SK-N-SH treated with all-trans-retinoic acid at 6 μM for 48 hours (cell line): ENCODE measurements around the gene FKBP4.

ENCODE experiments used
- ATAC-seq: fragments of 200-7000 bp; cut with Tn5 transposase; 3 replicates; pipeline ENCODE4 v1.9.1; 2020; ENCODE audit warnings: mild to moderate bottlenecking, moderate library complexity
- ARNTL ChIP-seq: fragments of 450-650 bp; formaldehyde crosslinking; IDR thresholded peaks from 2 replicates; pipeline ENCODE4 v1.5.0; 2020; ENCODE audit warnings: low read depth, mild to moderate bottlenecking, moderate library complexity, borderline replicate concordance
- CSDC2 ChIP-seq: fragments of 250-450 bp; sonication (Bioruptor Pico); IDR thresholded peaks from 2 replicates; pipeline ENCODE4 v1.5.0; 2020; ENCODE audit warnings: mild to moderate bottlenecking, moderate library complexity
- ESRRG ChIP-seq: fragments of 250-450 bp; sonication (Bioruptor Pico); IDR thresholded peaks from 2 replicates; pipeline ENCODE4 v1.6.1; 2021; ENCODE audit warnings: mild to moderate bottlenecking
- GLIS3 ChIP-seq: fragments of 250-450 bp; sonication (Bioruptor Pico); IDR thresholded peaks from 2 replicates; pipeline ENCODE4 v1.5.0; 2020; ENCODE audit warnings: mild to moderate bottlenecking, moderate library complexity
- ISL1 ChIP-seq: fragments of 250-450 bp; sonication (Bioruptor Pico); IDR thresholded peaks from 2 replicates; pipeline ENCODE4 v2.1.2; 2022; ENCODE audit warnings: mild to moderate bottlenecking, moderate library complexity
- OSR1 ChIP-seq: fragments of 250-450 bp; sonication (Bioruptor Pico); IDR thresholded peaks from 2 replicates; pipeline ENCODE4 v1.8.0; 2022; ENCODE audit warnings: moderate library complexity, mild to moderate bottlenecking, inconsistent platforms
- POU6F1 ChIP-seq: fragments of 250-450 bp; sonication (Bioruptor Pico); IDR thresholded peaks from 2 replicates; pipeline ENCODE4 v1.8.0; 2021; ENCODE audit warnings: low read depth, mild to moderate bottlenecking, moderate library complexity, borderline replicate concordance
- PPARA ChIP-seq: fragments of 250-450 bp; sonication (Bioruptor Pico); IDR thresholded peaks from 2 replicates; pipeline ENCODE4 v1.5.0; 2020; ENCODE audit warnings: mild to moderate bottlenecking, borderline replicate concordance
- RARB ChIP-seq: fragments of 250-450 bp; sonication (Bioruptor Pico); IDR thresholded peaks from 2 replicates; pipeline ENCODE4 v1.8.0; 2021; ENCODE audit warnings: mild to moderate bottlenecking, moderate library complexity
- SNAI2 ChIP-seq: fragments of 250-450 bp; sonication (Bioruptor Pico); IDR thresholded peaks from 2 replicates; pipeline ENCODE4 v1.5.0; 2020; ENCODE audit warnings: mild to moderate bottlenecking, moderate library complexity
- TCF4 ChIP-seq: fragments of 250-450 bp; sonication (Bioruptor Pico); IDR thresholded peaks from 2 replicates; pipeline ENCODE4 v1.8.0; 2021; ENCODE audit warnings: mild to moderate bottlenecking, moderate library complexity, borderline replicate concordance
- TOX ChIP-seq: fragments of 250-450 bp; sonication (Bioruptor Pico); IDR thresholded peaks from 2 replicates; pipeline ENCODE4 v1.8.0; 2021; ENCODE audit warnings: mild to moderate bottlenecking, moderate library complexity, borderline replicate concordance
- TSHZ2 ChIP-seq: fragments of 250-450 bp; sonication (Bioruptor Pico); IDR thresholded peaks from 2 replicates; pipeline ENCODE4 v1.5.0; 2020; ENCODE audit warnings: mild to moderate bottlenecking, moderate library complexity
- ZC3H10 ChIP-seq: fragments of 250-450 bp; sonication (Bioruptor Pico); IDR thresholded peaks from 2 replicates; pipeline ENCODE4 v1.5.1; 2021; ENCODE audit warnings: mild to moderate bottlenecking, moderate library complexity
- ZFP3 ChIP-seq: fragments of 250-450 bp; sonication (Bioruptor Pico); IDR thresholded peaks from 2 replicates; pipeline ENCODE4 v1.5.0; 2020; ENCODE audit warnings: mild to moderate bottlenecking, moderate library complexity
- ZFP30 ChIP-seq: fragments of 450-650 bp; formaldehyde crosslinking; IDR thresholded peaks from 2 replicates; pipeline ENCODE4 v1.5.0; 2022; ENCODE audit warnings: mild to moderate bottlenecking, moderate library complexity
- ZNF565 ChIP-seq: fragments of 450-650 bp; formaldehyde crosslinking; conservative IDR thresholded peaks from 2 replicates; pipeline ENCODE4 v1.5.0; 2020; ENCODE audit warnings: low read depth, mild to moderate bottlenecking, moderate library complexity
- ZNF8 ChIP-seq: fragments of 450-650 bp; formaldehyde crosslinking; IDR thresholded peaks from 2 replicates; pipeline ENCODE4 v1.5.0; 2020; ENCODE audit warnings: mild to moderate bottlenecking, moderate library complexity
- TF ChIP-seq, protein P1 (sequence below): fragments of 250-450 bp; sonication (Bioruptor Pico); IDR thresholded peaks from 2 replicates; pipeline ENCODE4 v1.5.1; 2020; ENCODE audit warnings: low read depth, mild to moderate bottlenecking, moderate library complexity
- TF ChIP-seq, protein P2 (sequence below): fragments of 250-450 bp; sonication (Bioruptor Pico); IDR thresholded peaks from 2 replicates; pipeline ENCODE4 v1.8.0; 2020; ENCODE audit warnings: mild to moderate bottlenecking, moderate library complexity, borderline replicate concordance

FKBP4 gene

GRCh38 chr12:2773199-2773875 lies 21.4 kb upstream of the FKBP4 start:
- TF ChIP-seq TSHZ2 (CRISPR knock-in tag), result no peak
- TF ChIP-seq ESRRG (CRISPR knock-in tag), result no peak
- TF ChIP-seq TOX, result no peak
- no peak for TF ChIP-seq ZNF565
- no peak for TF ChIP-seq ZNF8 (CRISPR knock-in tag)
- no peak for TF ChIP-seq RARB (CRISPR knock-in tag)
- no peak for TF ChIP-seq ZFP30 (CRISPR knock-in tag)
- no peak for TF ChIP-seq TCF4
- no peak for TF ChIP-seq ZC3H10 (CRISPR knock-in tag)
- TF ChIP-seq POU6F1 (CRISPR knock-in tag), result no peak
- no peak for TF ChIP-seq ARNTL (CRISPR knock-in tag)
- TF ChIP-seq SNAI2 (CRISPR knock-in tag), result no peak
- no peak for TF ChIP-seq GLIS3 (CRISPR knock-in tag)
- TF ChIP-seq CSDC2 (CRISPR knock-in tag), result no peak
- TF ChIP-seq, protein P1, sequence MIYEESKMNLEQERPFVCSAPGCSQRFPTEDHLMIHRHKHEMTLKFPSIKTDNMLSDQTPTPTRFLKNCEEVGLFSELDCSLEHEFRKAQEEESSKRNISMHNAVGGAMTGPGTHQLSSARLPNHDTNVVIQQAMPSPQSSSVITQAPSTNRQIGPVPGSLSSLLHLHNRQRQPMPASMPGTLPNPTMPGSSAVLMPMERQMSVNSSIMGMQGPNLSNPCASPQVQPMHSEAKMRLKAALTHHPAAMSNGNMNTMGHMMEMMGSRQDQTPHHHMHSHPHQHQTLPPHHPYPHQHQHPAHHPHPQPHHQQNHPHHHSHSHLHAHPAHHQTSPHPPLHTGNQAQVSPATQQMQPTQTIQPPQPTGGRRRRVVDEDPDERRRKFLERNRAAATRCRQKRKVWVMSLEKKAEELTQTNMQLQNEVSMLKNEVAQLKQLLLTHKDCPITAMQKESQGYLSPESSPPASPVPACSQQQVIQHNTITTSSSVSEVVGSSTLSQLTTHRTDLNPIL, result no peak
- no peak for TF ChIP-seq ISL1 (CRISPR knock-in tag)
- TF ChIP-seq OSR1, result no peak
- no peak for TF ChIP-seq ZFP3 (CRISPR knock-in tag)
- TF ChIP-seq PPARA (CRISPR knock-in tag), result no peak

DNA sequence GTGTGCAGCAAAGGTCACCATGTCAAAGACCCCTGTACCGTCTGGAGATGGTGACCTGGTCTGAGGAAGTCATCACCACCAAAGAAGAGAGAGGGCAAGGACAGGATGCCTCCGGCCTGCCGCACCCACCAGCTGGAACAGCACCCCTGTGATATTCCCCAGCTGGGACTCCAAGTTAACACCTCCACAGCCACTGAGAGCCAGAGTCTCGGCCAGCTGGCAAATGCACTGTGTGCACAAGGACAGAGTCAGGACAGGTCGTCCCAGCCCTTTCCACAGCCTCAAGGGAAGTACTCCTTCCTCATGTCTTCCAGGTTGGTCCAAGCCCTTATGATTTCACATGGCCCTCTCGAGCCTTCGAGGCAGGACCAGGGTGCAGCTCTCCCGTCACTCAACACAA lies 19.3 kb upstream of the FKBP4 start:
- ATAC-seq, result no peak
- no peak for TF ChIP-seq PPARA (CRISPR knock-in tag)
- TF ChIP-seq TOX, result no peak
- TF ChIP-seq ZNF8 (CRISPR knock-in tag), result no peak
- TF ChIP-seq RARB (CRISPR knock-in tag), result no peak
- TF ChIP-seq, protein P1, result no peak

More at GRCh38 chr12:2773199-2773875, 21.4 kb upstream of the FKBP4 start:
- ATAC-seq, result no peak

GRCh38 chr12:2776129-2776806 lies 18.5 kb upstream of the FKBP4 start:
- TF ChIP-seq TCF4, result no peak
- TF ChIP-seq, protein P1, result no peak
- no peak for TF ChIP-seq ZFP3 (CRISPR knock-in tag)
- TF ChIP-seq PPARA (CRISPR knock-in tag), result no peak
- TF ChIP-seq ZC3H10 (CRISPR knock-in tag), result no peak
- TF ChIP-seq OSR1, result no peak
- no peak for TF ChIP-seq CSDC2 (CRISPR knock-in tag)
- TF ChIP-seq, protein P2, sequence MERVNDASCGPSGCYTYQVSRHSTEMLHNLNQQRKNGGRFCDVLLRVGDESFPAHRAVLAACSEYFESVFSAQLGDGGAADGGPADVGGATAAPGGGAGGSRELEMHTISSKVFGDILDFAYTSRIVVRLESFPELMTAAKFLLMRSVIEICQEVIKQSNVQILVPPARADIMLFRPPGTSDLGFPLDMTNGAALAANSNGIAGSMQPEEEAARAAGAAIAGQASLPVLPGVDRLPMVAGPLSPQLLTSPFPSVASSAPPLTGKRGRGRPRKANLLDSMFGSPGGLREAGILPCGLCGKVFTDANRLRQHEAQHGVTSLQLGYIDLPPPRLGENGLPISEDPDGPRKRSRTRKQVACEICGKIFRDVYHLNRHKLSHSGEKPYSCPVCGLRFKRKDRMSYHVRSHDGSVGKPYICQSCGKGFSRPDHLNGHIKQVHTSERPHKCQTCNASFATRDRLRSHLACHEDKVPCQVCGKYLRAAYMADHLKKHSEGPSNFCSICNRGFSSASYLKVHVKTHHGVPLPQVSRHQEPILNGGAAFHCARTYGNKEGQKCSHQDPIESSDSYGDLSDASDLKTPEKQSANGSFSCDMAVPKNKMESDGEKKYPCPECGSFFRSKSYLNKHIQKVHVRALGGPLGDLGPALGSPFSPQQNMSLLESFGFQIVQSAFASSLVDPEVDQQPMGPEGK (CRISPR knock-in tag), result no peak
- TF ChIP-seq TSHZ2 (CRISPR knock-in tag), result no peak
- no peak for TF ChIP-seq TOX
- no peak for TF ChIP-seq GLIS3 (CRISPR knock-in tag)
- no peak for ATAC-seq
